Left lung (tissue), 10 donors: ENCODE results near the gene MAGT1. TPM values are rescaled to one million over a fixed set of nuclear protein-coding genes. Genes with fewer than 3 reads are reported as not detected.
"Not testable (repeated sequence)": the region's sequence is repeated elsewhere in the genome, so short reads cannot be mapped to it uniquely, and the experiment has no call there.

Experiments
- ATAC-seq: fragments of 200-7000 bp; cut with Tn5 transposase; one replicate; pipeline ENCODE4 v1.9.1; 2020; ENCODE audit warnings: moderate library complexity
- DNase-seq, 4 donors: peaks; one replicate each; pipeline ENCODE4 v3.0.0-alpha.2; 2013 to 2020
- H3K27ac ChIP-seq, 2 donors: fragments of 200-600 bp; sonication (generic) in 1 of 2; one replicate each; pipeline versions ENCODE4 v1.5.0 to v1.8.0; 2020 to 2021
- H3K27me3 ChIP-seq, 2 donors: fragments of 200-600 bp; sonication (generic) in 1 of 2; one replicate each; pipeline versions ENCODE4 v1.5.0 to v1.8.0; 2020 to 2021
- H3K36me3 ChIP-seq, 2 donors: fragments of 200-600 bp; sonication (generic) in 1 of 2; one replicate each; pipeline versions ENCODE4 v1.5.0 to v1.8.0; 2020 to 2021
- H3K4me1 ChIP-seq, 2 donors: fragments of 200-600 bp; one replicate each; pipeline ENCODE4 v1.8.0; 2021
- H3K4me3 ChIP-seq, 2 donors: fragments of 200-600 bp; sonication (generic) in 1 of 2; one replicate each; pipeline versions ENCODE4 v1.5.0 to v1.8.0; 2020 to 2021; ENCODE audit warnings: mild to moderate bottlenecking in 1 of 2
- H3K9me3 ChIP-seq, 2 donors: fragments of 200-600 bp; sonication (generic) in 1 of 2; one replicate each; pipeline versions ENCODE4 v1.5.0 to v1.8.0; 2020 to 2021
- intact Hi-C, 2 donors: fragments of 100-400 bp; cut with DNase I; formaldehyde crosslinking; loops; one replicate each; pipeline versions ENCODE4 v1.11.2 to v1.14.2; 2022
- polyA plus RNA-seq, 6 donors: library from polyadenylated mRNA; unstranded; fragments of 120-200 nt; gene quantifications; one replicate each; pipeline ENCODE4 v1.2.1, GENCODE V29; 2013; ENCODE audit not compliant: insufficient read length in 6 of 6
- total RNA-seq, 2 donors: library from RNA; stranded (reverse); fragmentation: NEBNext Ultra II Directional; extraction: Animal tissue kit (Norgen Biotek cat#: 25700); gene quantifications; one replicate each; pipeline ENCODE4 v1.2.1, GENCODE V29; 2021
- TF ChIP-seq, protein P1 (sequence below), 2 donors: fragments of 200-600 bp; sonication (generic) in 1 of 2; IDR thresholded peaks; one replicate each; pipeline versions ENCODE4 v1.5.0 to v1.8.0; 2021; ENCODE audit warnings: antibody characterized with exemption in 2 of 2
- donor health status: DM: no; HTN: yes; CAD: no.
- donor health status: DM: no; HTN: no; CAD: no.

The MAGT1 gene
- total and polyA plus RNA-seq, 8 donors: 61.1 to 90.6 (median 72.1) TPM

DNA sequence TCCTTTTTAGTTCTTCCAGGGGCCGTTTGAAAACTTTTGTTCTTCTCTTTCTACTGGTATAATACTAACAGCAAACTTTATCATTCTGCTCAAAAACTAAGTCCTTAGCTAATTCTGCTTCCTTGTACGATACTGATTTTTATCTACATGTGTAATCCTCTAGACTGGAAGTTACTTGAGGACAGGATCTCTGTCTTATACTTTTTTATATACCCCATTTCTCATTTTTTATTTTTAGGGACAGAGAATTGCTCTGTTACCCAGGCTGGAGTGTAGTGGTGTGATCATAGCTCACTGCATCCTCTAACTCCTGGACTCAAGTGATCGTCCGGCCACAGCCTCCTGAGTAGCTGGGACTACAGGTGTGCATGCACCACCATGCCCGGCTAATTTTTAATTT lies 6.3 kb upstream of the MAGT1 start:
- intact Hi-C loops: no loop called here
- no peak for DNase-seq
- TF ChIP-seq, protein P1, sequence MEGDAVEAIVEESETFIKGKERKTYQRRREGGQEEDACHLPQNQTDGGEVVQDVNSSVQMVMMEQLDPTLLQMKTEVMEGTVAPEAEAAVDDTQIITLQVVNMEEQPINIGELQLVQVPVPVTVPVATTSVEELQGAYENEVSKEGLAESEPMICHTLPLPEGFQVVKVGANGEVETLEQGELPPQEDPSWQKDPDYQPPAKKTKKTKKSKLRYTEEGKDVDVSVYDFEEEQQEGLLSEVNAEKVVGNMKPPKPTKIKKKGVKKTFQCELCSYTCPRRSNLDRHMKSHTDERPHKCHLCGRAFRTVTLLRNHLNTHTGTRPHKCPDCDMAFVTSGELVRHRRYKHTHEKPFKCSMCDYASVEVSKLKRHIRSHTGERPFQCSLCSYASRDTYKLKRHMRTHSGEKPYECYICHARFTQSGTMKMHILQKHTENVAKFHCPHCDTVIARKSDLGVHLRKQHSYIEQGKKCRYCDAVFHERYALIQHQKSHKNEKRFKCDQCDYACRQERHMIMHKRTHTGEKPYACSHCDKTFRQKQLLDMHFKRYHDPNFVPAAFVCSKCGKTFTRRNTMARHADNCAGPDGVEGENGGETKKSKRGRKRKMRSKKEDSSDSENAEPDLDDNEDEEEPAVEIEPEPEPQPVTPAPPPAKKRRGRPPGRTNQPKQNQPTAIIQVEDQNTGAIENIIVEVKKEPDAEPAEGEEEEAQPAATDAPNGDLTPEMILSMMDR (IDR thresholded peaks at IDR 0.05): no peak
- Histone ChIP-seq H3K27me3 (no peaks in the 10 kb centered on the region), H3K4me3 (peak overlapping the region in 1 of 2 donors; percentile 54), H3K4me1 (peaks cover 8 to 19% of the 10 kb centered on the region in 2 donors), H3K36me3 (peaks cover 0 to 26% of the 10 kb centered on the region in 2 donors), H3K9me3 (no peaks in the 10 kb centered on the region), H3K27ac (no peak overlapping the region)
- no peak for ATAC-seq

DNA sequence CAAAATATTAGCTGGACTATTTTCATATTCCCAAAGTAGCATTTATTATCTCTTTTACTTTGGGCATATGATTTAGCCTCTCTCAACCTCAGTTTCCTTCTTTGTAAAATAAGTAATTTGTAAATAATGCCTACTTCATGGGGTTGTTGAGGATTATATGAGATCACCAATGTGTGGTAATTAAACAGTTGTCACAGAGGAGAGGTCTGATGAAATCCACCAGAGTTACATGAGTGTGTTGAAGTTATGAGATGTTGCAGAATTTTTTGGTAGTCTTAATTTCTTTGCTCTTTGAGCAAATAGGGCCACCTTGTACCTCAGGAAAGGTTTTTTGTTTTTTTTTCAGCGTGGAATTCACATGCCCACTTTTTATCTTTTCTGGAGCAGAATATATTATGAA lies 5.5 kb upstream of the MAGT1 start:
- DNase-seq (no peak), ATAC-seq (no peak)
- no peaks in the 10 kb centered on the region for H3K27me3 ChIP-seq
- intact Hi-C loops: no loop called here
- H3K9me3 ChIP-seq: no peaks in the 10 kb centered on the region
- peaks cover 8 to 19% of the 10 kb centered on the region in 2 donors for H3K4me1 ChIP-seq
- peak overlapping the region; percentile 27 to 54 for H3K4me3 ChIP-seq
- TF ChIP-seq, protein P1 (IDR thresholded peaks at IDR 0.05): no peak
- H3K36me3 ChIP-seq: peaks cover 0 to 25% of the 10 kb centered on the region in 2 donors
- H3K27ac ChIP-seq: peak overlapping the region; percentile 73 to 89

DNA sequence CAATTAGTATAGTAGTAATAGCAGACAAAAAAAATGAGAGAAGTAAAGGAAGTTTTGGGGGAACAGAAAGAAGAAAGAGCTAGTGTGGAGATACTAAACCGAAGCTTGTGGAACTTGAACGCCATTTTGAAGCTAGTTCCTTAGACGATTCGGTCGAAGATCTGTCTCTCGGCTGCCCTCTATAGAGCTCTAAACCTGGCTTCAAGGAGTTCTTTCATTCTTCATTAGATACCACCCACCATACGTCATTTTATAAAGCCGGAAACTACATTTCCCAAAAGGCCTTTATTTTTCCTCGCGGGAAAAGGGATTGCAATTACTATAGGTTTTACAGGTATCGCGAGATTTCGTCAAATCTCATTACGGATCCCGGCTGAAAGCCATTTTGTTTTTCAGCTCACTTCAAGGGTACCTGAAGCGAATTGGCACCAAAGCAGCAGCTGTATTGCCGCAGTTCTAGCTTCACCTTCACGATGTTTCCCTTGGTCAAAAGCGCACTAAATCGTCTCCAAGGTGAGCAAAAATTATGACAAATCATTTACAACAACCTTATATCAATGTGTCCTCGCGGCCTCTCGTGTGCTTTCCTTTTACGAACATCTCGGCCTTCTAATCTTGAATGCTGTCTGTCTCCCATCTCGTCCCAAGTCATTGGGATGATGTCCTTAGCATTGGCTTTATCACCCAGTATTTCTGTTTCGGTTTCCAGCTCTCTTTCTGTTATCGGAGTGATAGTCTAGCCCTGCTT lies 4.0 kb upstream of the MAGT1 start, which contains the start of gene COX7B:
Gene COX7B, plus strand, starts transcription at position 388 of the 748 bp plus-strand sequence. Its CDS starts 86 bp downstream, at position 474.
- peak within 1 kb of the TSS; percentile 73 to 89 for H3K27ac ChIP-seq
- peak in 3 of 4 donors; percentile 45 to 94 (median 89) for DNase-seq
- no peaks in the 10 kb centered on the region for H3K9me3 ChIP-seq
- no peaks in the 10 kb centered on the region for H3K27me3 ChIP-seq
- intact Hi-C loops: no loop called here
- peaks cover 8 to 19% of the 10 kb centered on the region in 2 donors for H3K4me1 ChIP-seq
- H3K4me3 ChIP-seq: peak within 1 kb of the TSS; percentile 27 to 54
- peak; percentile 80 for ATAC-seq
- TF ChIP-seq, protein P1 (IDR thresholded peaks at IDR 0.05): peak in 1 of 2 donors; percentile 26
- peaks cover 0 to 10% of the 10 kb centered on the region in 2 donors for H3K36me3 ChIP-seq

DNA sequence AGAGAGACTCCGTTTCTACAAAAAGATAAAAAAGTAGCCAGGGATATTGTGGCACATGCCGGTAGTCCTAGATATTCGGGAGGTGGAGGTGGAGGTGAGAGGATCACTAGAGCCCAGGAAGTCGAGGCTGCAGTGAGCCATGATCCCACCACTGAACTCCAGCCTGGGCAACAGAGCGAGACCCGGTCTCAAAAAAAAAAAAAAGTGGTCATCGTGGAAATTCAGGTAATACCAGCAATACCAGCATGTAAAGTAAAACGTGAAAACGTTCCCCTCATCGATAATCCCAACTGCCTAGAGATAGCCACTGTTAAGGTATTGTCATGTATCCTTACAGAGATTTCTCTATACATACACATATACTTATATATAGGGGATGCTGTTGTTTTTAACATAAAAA lies 1.5 kb downstream of the MAGT1 start:
- TF ChIP-seq, protein P1 (IDR thresholded peaks at IDR 0.05): no peak
- peaks cover 8 to 18% of the 10 kb centered on the region in 2 donors for H3K4me1 ChIP-seq
- ATAC-seq (no peak), DNase-seq (no peak)
- H3K27me3 ChIP-seq: no peaks in the 10 kb centered on the region
- peak overlapping the region in 1 of 2 donors; percentile 60 for H3K4me3 ChIP-seq
- no peaks in the 10 kb centered on the region for H3K36me3 ChIP-seq
- H3K27ac ChIP-seq: peak overlapping the region in 1 of 2 donors; percentile 92
- intact Hi-C loops: no loop called here
- no peaks in the 10 kb centered on the region for H3K9me3 ChIP-seq

DNA sequence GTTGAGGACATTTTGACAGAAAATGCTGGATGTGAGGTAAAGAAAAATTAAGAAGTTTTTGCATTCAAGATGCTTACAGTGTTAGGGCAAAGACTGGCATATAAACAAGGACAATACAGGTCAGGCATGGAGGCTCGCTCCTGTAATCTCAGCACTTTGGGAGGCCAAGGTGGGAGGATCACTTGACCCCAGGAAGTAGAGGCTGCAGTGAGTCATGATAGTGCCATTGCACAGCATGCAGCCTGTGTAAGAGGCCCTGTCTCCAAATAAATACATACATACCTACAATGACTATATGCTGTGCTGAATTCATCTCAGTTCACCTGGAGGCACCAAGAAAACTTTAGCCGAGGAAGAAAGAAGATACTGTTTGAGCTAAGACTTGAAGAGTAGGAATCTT lies 2.3 kb downstream of the MAGT1 start:
- intact Hi-C loops: no loop called here
- TF ChIP-seq, protein P1 (IDR thresholded peaks at IDR 0.05): no peak
- Histone ChIP-seq H3K4me3 (no peak overlapping the region), H3K27ac (no peak overlapping the region), H3K4me1 (peaks cover 8 to 18% of the 10 kb centered on the region in 2 donors), H3K9me3 (no peaks in the 10 kb centered on the region), H3K27me3 (no peaks in the 10 kb centered on the region), H3K36me3 (no peaks in the 10 kb centered on the region)
- no peak for DNase-seq
- no peak for ATAC-seq

DNA sequence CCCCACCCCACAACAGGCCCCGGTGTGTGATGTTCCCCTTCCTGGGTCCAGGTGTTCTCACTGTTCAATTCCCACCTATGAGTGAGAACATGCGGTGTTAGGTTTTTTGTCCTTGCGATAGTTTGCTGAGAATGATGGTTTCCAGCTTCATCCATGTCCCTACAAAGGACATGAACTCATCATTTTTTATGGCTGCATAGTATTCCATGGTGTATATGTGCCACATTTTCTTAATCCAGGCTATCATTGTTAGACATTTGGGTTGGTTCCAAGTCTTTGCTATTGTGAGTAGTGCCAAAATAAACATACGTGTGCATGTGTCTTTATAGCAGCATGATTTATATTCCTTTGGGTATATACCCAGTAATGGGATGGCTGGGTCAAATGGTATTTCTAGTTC lies 13.8 kb downstream of the MAGT1 start:
- H3K4me1 ChIP-seq, DNase-seq, H3K4me3 ChIP-seq, H3K27ac ChIP-seq, H3K9me3 ChIP-seq, intact Hi-C loops, H3K36me3 ChIP-seq, ATAC-seq, H3K27me3 ChIP-seq: not testable (repeated sequence)
